SK-N-SH (cell line): ENCODE measurements around the gene EPS8L2. TPM values are rescaled to one million over a fixed set of nuclear protein-coding genes. Genes with fewer than 3 reads are reported as not detected.

Experiments
- CTCF ChIA-PET: fragments of 300-600, 350-600 bp; formaldehyde crosslinking; extraction: SDS; loops from one replicate; lab custom pipeline; 2021; lab: Yijun Ruan, JAX
- POLR2A ChIA-PET: fragments of 350-600 bp; sonication (Branson Sonifier 250); formaldehyde crosslinking; extraction: SDS; loops from one replicate; lab custom pipeline; 2020; ENCODE audit warnings: antibody characterized with exemption, inconsistent platforms; lab: Yijun Ruan, JAX
- DNase-seq: peaks from one replicate; pipeline ENCODE4 v3.0.0; 2012
- H2AFZ ChIP-seq: fragments of 200-600 bp; sonication (generic); 2 replicates; pipeline ENCODE4 v1.8.1; 2016; ENCODE audit warnings: antibody characterized with exemption, mild to moderate bottlenecking, low read depth
- H3F3A ChIP-seq: fragments of 200-600 bp; sonication (generic); replicated peaks from 2 replicates; pipeline ENCODE3; 2016; ENCODE audit warnings: antibody characterized with exemption, mild to moderate bottlenecking; ENCODE audit not compliant: insufficient read depth
- H3K27ac ChIP-seq, 2 experiments: fragments of 200-500 bp in 1 of 2; fragments of 200-600 bp in 1 of 2; sonication (Bioruptor generic) in 1 of 2; sonication (generic), shearing (Covaris generic) in 1 of 2; 2 replicates each; pipeline versions ENCODE4 v1.5.1 to v1.6.1; 2014 to 2016; ENCODE audit warnings: low read depth in 2 of 2, inconsistent platforms in 1 of 2, low read length in 1 of 2, mild to moderate bottlenecking in 1 of 2, mixed read lengths in 1 of 2
- H3K27me3 ChIP-seq: fragments of 200-600 bp; sonication (generic), shearing (Covaris generic); 2 replicates; pipeline ENCODE4 v1.6.1; 2016; ENCODE audit warnings: mixed run types; ENCODE audit not compliant: insufficient read depth
- H3K36me3 ChIP-seq, 2 experiments: fragments of 200-500 bp in 1 of 2; fragments of 200-600 bp in 1 of 2; sonication (Bioruptor generic) in 1 of 2; sonication (generic) in 1 of 2; replicated peaks in 1 of 2; 2 replicates each; pipeline versions ENCODE3 to v1.5.1; 2014 to 2016; ENCODE audit warnings: low read length in 1 of 2, mild to moderate bottlenecking in 1 of 2; ENCODE audit not compliant: insufficient read depth in 2 of 2, control insufficient read depth in 1 of 2
- H3K4me1 ChIP-seq, 2 experiments: fragments of 200-500 bp in 1 of 2; fragments of 200-600 bp in 1 of 2; sonication (Bioruptor generic) in 1 of 2; sonication (generic), shearing (Covaris generic) in 1 of 2; 2 replicates each; pipeline versions ENCODE4 v1.5.1 to v1.6.1; 2014 to 2016; ENCODE audit warnings: low read depth in 1 of 2, low read length in 1 of 2, mixed run types in 1 of 2; ENCODE audit not compliant: insufficient read depth in 2 of 2, control insufficient read depth in 1 of 2
- H3K4me2 ChIP-seq: fragments of 200-600 bp; sonication (generic), shearing (Covaris generic); 2 replicates; pipeline ENCODE4 v1.6.1; 2017; ENCODE audit warnings: mixed run types
- H3K4me3 ChIP-seq, 2 experiments: fragments of 200-500 bp in 1 of 2; fragments of 200-600 bp in 1 of 2; sonication (Bioruptor generic) in 1 of 2; sonication (generic), shearing (Covaris generic) in 1 of 2; 2 replicates each; pipeline versions ENCODE4 v1.5.1 to v1.8.1; 2014 to 2016; ENCODE audit warnings: low read depth in 2 of 2, inconsistent platforms in 1 of 2, low read length in 1 of 2, mild to moderate bottlenecking in 1 of 2, mixed read lengths in 1 of 2, moderate library complexity in 1 of 2
- H3K79me2 ChIP-seq: fragments of 200-600 bp; sonication (generic); 2 replicates; pipeline ENCODE4 v1.8.1; 2017; ENCODE audit warnings: mild to moderate bottlenecking; ENCODE audit not compliant: insufficient read depth
- H3K9ac ChIP-seq: fragments of 200-600 bp; sonication (generic); 2 replicates; pipeline ENCODE4 v1.6.1; 2017; ENCODE audit warnings: mixed run types
- H3K9me2 ChIP-seq: fragments of 200-600 bp; sonication (generic); 2 replicates; pipeline ENCODE4 v1.6.1; 2017; ENCODE audit warnings: mixed run types
- H3K9me3 ChIP-seq: fragments of 200-600 bp; sonication (generic); 2 replicates; pipeline ENCODE4 v1.6.1; 2017; ENCODE audit warnings: mixed run types, mild to moderate bottlenecking, moderate library complexity
- H4K20me1 ChIP-seq: fragments of 200-600 bp; sonication (generic); 2 replicates; pipeline ENCODE4 v1.6.1; 2017; ENCODE audit warnings: mild to moderate bottlenecking, mixed run types; ENCODE audit not compliant: insufficient read depth
- CHD2 ChIP-seq: fragments of 150-350 bp; IDR thresholded peaks from 2 replicates; pipeline ENCODE4 v1.6.1; 2018; ENCODE audit warnings: low read length; ENCODE audit not compliant: partially characterized antibody
- ELF1 ChIP-seq: IDR thresholded peaks from 2 replicates; pipeline ENCODE4 v1.4.0; 2012
- FOSL2 ChIP-seq: IDR thresholded peaks from 2 replicates; pipeline ENCODE4 v1.4.0; 2012; ENCODE audit warnings: low read depth, mild to moderate bottlenecking, moderate library complexity, borderline replicate concordance
- FOXJ3 ChIP-seq: sonication (generic); formaldehyde crosslinking; IDR thresholded peaks from 2 replicates; pipeline ENCODE4 v1.5.1; 2020; ENCODE audit warnings: mild to moderate bottlenecking, missing genetic modification reagents
- FOXM1 ChIP-seq: IDR thresholded peaks from 2 replicates; pipeline ENCODE4 v1.4.0; 2012; ENCODE audit warnings: low read depth, mild to moderate bottlenecking
- GABPA ChIP-seq: IDR thresholded peaks from 2 replicates; pipeline ENCODE4 v1.4.0; 2012; ENCODE audit warnings: low read depth, mild to moderate bottlenecking
- GATA2 ChIP-seq: sonication (generic); formaldehyde crosslinking; IDR thresholded peaks from 2 replicates; pipeline ENCODE4 v1.5.0; 2020; ENCODE audit warnings: mild to moderate bottlenecking, missing genetic modification reagents
- JUND ChIP-seq: IDR thresholded peaks from 2 replicates; pipeline ENCODE4 v1.4.0; 2012
- MXI1 ChIP-seq: IDR thresholded peaks from 2 replicates; pipeline ENCODE4 v1.6.1; 2012; ENCODE audit warnings: mild to moderate bottlenecking, low read depth, low read length, improper control_type of control experiment
- NFIC ChIP-seq: IDR thresholded peaks from 2 replicates; pipeline ENCODE4 v1.4.0; 2012; ENCODE audit warnings: borderline replicate concordance
- RAD21 ChIP-seq: IDR thresholded peaks from 2 replicates; pipeline ENCODE4 v1.6.1; 2012; ENCODE audit warnings: mild to moderate bottlenecking, low read length
- RCOR1 ChIP-seq: fragments of 150-350 bp; IDR thresholded peaks from 2 replicates; pipeline ENCODE4 v1.6.1; 2017; ENCODE audit warnings: antibody characterized with exemption, low read length
- RXRA ChIP-seq: IDR thresholded peaks from 2 replicates; pipeline ENCODE4 v1.4.0; 2012; ENCODE audit warnings: low read depth, mild to moderate bottlenecking, borderline replicate concordance
- TCF12 ChIP-seq: IDR thresholded peaks from 2 replicates; pipeline ENCODE4 v1.4.0; 2012
- TEAD4 ChIP-seq: IDR thresholded peaks from 2 replicates; pipeline ENCODE4 v1.4.0; 2012; ENCODE audit warnings: mild to moderate bottlenecking, borderline replicate concordance; ENCODE audit not compliant: insufficient read depth
- YY1 ChIP-seq: IDR thresholded peaks from 2 replicates; pipeline ENCODE4 v1.4.0; 2012; ENCODE audit warnings: low read depth, mild to moderate bottlenecking
- WGBS: methylation state at CpG from one replicate; pipeline ENCODE4 v1.1.6; 2017; ENCODE audit warnings: low lambda C conversion rate; 5-methylcytosine and 5-hydroxymethylcytosine counted together
- polyA plus RNA-seq, 3 experiments: library from polyadenylated mRNA; depleted of rRNA; stranded (reverse); fragments of >200 nt; gene quantifications; 2 replicates each; pipeline ENCODE4 v1.2.3, GENCODE V29; 2012
- TF ChIP-seq, protein P1 (sequence below): fragments of 150-350 bp; IDR thresholded peaks from 2 replicates; pipeline ENCODE4 v1.6.1; 2017; ENCODE audit warnings: antibody characterized with exemption, low read length, low read depth, borderline replicate concordance
- TF ChIP-seq, protein P2 (sequence below): IDR thresholded peaks from 2 replicates; pipeline ENCODE4 v1.4.0; 2012; ENCODE audit warnings: low read depth
- TF ChIP-seq, protein P3 (sequence below): IDR thresholded peaks from 2 replicates; pipeline ENCODE4 v1.6.1; 2012; ENCODE audit warnings: mild to moderate bottlenecking, low read depth, low read length, moderate library complexity
- TF ChIP-seq, protein P4 (sequence below): IDR thresholded peaks from 2 replicates; pipeline ENCODE4 v1.4.0; 2012; ENCODE audit warnings: low read depth, borderline replicate concordance

The EPS8L2 gene
- polyA plus RNA-seq, 1 of the 3 experiments (the other 2 are of a cell fraction): 0.74 TPM

DNA sequence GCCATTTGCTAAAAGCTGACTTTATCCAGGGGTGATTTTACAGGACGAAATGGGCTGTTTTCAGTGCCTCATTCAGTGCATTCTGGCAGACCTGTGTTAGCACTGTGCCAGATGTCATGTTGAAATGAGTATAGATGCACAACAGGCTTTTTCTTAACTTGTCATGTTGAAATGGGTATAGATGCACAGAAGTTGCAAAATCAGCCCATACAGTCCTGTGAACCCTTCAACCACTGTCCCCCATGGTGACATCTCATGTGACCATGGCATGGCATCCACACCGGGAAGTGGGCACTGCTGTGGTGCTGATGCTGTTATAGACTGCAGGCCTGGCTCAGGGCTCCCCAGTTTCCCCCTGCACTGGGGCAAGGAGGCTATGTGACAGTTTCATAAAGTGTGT is 43.7 kb downstream of the EPS8L2 start (continued):
- TF ChIP-seq, protein P1, sequence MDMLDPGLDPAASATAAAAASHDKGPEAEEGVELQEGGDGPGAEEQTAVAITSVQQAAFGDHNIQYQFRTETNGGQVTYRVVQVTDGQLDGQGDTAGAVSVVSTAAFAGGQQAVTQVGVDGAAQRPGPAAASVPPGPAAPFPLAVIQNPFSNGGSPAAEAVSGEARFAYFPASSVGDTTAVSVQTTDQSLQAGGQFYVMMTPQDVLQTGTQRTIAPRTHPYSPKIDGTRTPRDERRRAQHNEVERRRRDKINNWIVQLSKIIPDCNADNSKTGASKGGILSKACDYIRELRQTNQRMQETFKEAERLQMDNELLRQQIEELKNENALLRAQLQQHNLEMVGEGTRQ: no peak
- no peak for TF ChIP-seq TCF12

DNA sequence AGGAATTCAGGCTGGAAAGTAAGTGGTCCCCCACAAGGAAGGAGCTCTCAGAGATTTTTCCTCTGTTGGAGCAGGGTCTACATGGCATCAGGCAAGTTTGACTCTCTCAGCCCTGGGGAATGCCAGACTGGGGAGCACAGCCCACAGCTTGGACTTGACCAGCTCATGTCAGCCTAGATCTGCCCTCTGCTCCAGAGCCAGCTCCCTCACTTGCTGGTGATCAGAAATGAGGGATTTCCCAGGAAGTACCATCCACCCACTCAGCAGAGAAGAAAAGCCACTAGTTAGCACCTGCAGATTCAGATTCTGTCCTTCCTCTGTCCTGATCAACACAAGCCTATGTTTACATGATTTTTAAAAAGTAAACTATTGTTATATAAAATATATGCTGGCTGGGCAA is 54.2 kb downstream of the EPS8L2 start:
- POLR2A ChIA-PET: no interaction called here
- Histone ChIP-seq H3K9me3 (no peaks in the 10 kb centered on the region), H3K4me2 (no peak overlapping the region), H2AFZ (no peak overlapping the region), H3F3A (peaks cover 27% of the 10 kb centered on the region), H4K20me1 (peaks cover 9% of the 10 kb centered on the region), H3K36me3 (peaks cover 24 to 31% of the 10 kb centered on the region in 2 experiments), H3K9me2 (no peaks in the 10 kb centered on the region), H3K27me3 (no peaks in the 10 kb centered on the region), H3K79me2 (peaks cover 9% of the 10 kb centered on the region; the same call in 1 of the 2 replicates), H3K27ac (no peak overlapping the region), H3K4me1 (peaks cover 5 to 9% of the 10 kb centered on the region in 2 experiments; a peak in 2 of 4 replicates), H3K9ac (no peak overlapping the region), H3K4me3 (no peak overlapping the region)
- CTCF ChIA-PET: interaction anchor here (5.3 kb wide), 1 partner anchor 12 kb away, joined by 33 read pairs; the partner anchor contains the start of gene TALDO1
- no peak for DNase-seq
- TF ChIP-seq, protein P1: no peak
- TF ChIP-seq, protein P2, sequence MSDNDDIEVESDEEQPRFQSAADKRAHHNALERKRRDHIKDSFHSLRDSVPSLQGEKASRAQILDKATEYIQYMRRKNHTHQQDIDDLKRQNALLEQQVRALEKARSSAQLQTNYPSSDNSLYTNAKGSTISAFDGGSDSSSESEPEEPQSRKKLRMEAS: no peak
- no peak for TF ChIP-seq CHD2
- no peak for TF ChIP-seq NFIC
- no peak for TF ChIP-seq TEAD4
- TF ChIP-seq RXRA: no peak
- TF ChIP-seq RAD21: no peak
- no peak for TF ChIP-seq GABPA
- TF ChIP-seq GATA2 (CRISPR knock-in tag): no peak
- TF ChIP-seq FOSL2: no peak
- TF ChIP-seq MXI1: no peak
- TF ChIP-seq RCOR1: no peak

DNA sequence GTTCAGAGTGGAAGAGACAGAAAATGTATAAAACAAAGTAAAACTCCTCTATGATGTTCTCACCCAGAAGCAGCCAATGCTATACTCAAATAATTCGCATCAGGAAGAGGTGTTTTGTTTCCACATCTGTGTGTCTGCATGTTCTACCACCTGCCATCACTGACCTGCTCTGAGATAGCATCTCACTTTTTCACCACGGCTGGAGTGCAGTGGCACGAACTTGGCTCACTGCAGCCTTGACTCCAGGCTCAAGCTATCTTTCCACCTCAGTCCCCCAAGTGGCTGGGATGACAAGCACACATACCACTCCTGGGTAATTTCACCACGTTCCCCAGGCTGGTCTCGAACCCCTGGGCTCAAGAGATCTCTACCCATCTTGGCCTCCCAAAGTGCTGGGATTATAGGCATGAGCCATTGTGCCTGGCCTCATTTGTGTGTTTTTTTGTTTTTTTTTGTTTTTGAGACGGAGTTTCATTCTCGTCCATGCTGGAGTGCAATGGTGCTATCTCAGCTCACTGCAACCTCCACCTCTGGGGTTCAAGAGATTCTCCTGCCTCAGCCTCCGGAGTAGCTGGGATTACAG is 55.6 kb downstream of the EPS8L2 start:
- no peaks in the 10 kb centered on the region for H3K9me2 ChIP-seq
- H4K20me1 ChIP-seq: peaks cover 9% of the 10 kb centered on the region
- ChIA-PET CTCF (interaction anchor here (0.7 to 6.3 kb wide), 6 partner anchors 13 to 124 kb away, joined by 3 to 31 read pairs (median 14); partner anchors contain the start of genes GATD1 and TALDO1), POLR2A (interaction anchor here (0.7 to 1.4 kb wide), 2 partner anchors 13 to 15 kb away, joined by 3 to 4 read pairs; no protein-coding TSS in a partner anchor)
- no peak overlapping the region for H3K27ac ChIP-seq
- peaks cover 28% of the 10 kb centered on the region for H3F3A ChIP-seq
- peaks cover 3% of the 10 kb centered on the region; the same call in 1 of the 2 replicates for H3K79me2 ChIP-seq
- WGBS: 93% methylated on average over 8 of the region's 8 CpGs
- no peak for DNase-seq
- H3K4me2 ChIP-seq: no peak overlapping the region
- H3K4me1 ChIP-seq: peaks cover 5 to 9% of the 10 kb centered on the region in 2 experiments; a peak in 2 of 4 replicates
- H2AFZ ChIP-seq: no peak overlapping the region
- H3K9ac ChIP-seq: no peak overlapping the region
- no peak overlapping the region for H3K4me3 ChIP-seq
- H3K27me3 ChIP-seq: no peaks in the 10 kb centered on the region
- H3K9me3 ChIP-seq: no peaks in the 10 kb centered on the region
- H3K36me3 ChIP-seq: peaks cover 23 to 40% of the 10 kb centered on the region in 2 experiments
- TF ChIP-seq YY1 (no peak), FOXM1 (no peak), FOXJ3 (CRISPR knock-in tag) (no peak), MXI1 (no peak), JUND (no peak), ELF1 (no peak), RXRA (no peak)
- TF ChIP-seq, protein P3, sequence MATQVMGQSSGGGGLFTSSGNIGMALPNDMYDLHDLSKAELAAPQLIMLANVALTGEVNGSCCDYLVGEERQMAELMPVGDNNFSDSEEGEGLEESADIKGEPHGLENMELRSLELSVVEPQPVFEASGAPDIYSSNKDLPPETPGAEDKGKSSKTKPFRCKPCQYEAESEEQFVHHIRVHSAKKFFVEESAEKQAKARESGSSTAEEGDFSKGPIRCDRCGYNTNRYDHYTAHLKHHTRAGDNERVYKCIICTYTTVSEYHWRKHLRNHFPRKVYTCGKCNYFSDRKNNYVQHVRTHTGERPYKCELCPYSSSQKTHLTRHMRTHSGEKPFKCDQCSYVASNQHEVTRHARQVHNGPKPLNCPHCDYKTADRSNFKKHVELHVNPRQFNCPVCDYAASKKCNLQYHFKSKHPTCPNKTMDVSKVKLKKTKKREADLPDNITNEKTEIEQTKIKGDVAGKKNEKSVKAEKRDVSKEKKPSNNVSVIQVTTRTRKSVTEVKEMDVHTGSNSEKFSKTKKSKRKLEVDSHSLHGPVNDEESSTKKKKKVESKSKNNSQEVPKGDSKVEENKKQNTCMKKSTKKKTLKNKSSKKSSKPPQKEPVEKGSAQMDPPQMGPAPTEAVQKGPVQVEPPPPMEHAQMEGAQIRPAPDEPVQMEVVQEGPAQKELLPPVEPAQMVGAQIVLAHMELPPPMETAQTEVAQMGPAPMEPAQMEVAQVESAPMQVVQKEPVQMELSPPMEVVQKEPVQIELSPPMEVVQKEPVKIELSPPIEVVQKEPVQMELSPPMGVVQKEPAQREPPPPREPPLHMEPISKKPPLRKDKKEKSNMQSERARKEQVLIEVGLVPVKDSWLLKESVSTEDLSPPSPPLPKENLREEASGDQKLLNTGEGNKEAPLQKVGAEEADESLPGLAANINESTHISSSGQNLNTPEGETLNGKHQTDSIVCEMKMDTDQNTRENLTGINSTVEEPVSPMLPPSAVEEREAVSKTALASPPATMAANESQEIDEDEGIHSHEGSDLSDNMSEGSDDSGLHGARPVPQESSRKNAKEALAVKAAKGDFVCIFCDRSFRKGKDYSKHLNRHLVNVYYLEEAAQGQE: no peak
- TF ChIP-seq, protein P4, sequence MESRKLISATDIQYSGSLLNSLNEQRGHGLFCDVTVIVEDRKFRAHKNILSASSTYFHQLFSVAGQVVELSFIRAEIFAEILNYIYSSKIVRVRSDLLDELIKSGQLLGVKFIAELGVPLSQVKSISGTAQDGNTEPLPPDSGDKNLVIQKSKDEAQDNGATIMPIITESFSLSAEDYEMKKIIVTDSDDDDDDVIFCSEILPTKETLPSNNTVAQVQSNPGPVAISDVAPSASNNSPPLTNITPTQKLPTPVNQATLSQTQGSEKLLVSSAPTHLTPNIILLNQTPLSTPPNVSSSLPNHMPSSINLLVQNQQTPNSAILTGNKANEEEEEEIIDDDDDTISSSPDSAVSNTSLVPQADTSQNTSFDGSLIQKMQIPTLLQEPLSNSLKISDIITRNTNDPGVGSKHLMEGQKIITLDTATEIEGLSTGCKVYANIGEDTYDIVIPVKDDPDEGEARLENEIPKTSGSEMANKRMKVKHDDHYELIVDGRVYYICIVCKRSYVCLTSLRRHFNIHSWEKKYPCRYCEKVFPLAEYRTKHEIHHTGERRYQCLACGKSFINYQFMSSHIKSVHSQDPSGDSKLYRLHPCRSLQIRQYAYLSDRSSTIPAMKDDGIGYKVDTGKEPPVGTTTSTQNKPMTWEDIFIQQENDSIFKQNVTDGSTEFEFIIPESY: no peak
